ENCODE data around the gene GMNN.

DNA sequence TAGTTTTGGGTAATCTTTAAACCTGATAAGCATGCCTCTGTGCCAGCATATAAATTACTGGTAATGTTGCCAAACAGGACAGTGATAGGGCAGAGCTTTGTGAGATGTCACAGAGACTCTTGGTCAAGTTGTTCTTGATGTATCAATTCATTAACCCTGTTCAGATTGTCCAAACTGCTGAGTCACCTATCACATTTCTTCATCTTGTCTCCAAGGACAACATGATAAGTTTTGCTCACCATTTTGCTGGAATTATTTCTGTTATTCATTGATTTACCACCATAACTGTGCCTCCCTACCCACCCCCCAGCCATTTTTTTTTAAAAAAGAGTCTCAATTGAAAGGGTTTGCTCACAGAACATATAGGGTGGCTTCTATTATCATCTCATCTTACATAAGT is 19.5 kb upstream of the GMNN start:
- TF ChIP-seq, protein P1, sequence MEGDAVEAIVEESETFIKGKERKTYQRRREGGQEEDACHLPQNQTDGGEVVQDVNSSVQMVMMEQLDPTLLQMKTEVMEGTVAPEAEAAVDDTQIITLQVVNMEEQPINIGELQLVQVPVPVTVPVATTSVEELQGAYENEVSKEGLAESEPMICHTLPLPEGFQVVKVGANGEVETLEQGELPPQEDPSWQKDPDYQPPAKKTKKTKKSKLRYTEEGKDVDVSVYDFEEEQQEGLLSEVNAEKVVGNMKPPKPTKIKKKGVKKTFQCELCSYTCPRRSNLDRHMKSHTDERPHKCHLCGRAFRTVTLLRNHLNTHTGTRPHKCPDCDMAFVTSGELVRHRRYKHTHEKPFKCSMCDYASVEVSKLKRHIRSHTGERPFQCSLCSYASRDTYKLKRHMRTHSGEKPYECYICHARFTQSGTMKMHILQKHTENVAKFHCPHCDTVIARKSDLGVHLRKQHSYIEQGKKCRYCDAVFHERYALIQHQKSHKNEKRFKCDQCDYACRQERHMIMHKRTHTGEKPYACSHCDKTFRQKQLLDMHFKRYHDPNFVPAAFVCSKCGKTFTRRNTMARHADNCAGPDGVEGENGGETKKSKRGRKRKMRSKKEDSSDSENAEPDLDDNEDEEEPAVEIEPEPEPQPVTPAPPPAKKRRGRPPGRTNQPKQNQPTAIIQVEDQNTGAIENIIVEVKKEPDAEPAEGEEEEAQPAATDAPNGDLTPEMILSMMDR (IDR thresholded peaks at IDR 0.05) = no peak
- TF ChIP-seq POLR2A (IDR thresholded peaks at IDR 0.05) = no peak

All from tibial nerve (tissue), 3 donors.